AML-193 (cell line): ENCODE results near the gene MANEA.
"Not testable (repeated sequence)": the region's sequence is repeated elsewhere in the genome, so short reads cannot be mapped to it uniquely, and the experiment has no call there.

Experiments used
- DNase-seq, 2 experiments: peaks; one replicate each; lab custom pipeline; 2025; lab: John Stamatoyannopoulos, UW

The MANEA gene, protein sequence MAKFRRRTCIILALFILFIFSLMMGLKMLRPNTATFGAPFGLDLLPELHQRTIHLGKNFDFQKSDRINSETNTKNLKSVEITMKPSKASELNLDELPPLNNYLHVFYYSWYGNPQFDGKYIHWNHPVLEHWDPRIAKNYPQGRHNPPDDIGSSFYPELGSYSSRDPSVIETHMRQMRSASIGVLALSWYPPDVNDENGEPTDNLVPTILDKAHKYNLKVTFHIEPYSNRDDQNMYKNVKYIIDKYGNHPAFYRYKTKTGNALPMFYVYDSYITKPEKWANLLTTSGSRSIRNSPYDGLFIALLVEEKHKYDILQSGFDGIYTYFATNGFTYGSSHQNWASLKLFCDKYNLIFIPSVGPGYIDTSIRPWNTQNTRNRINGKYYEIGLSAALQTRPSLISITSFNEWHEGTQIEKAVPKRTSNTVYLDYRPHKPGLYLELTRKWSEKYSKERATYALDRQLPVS

DNA sequence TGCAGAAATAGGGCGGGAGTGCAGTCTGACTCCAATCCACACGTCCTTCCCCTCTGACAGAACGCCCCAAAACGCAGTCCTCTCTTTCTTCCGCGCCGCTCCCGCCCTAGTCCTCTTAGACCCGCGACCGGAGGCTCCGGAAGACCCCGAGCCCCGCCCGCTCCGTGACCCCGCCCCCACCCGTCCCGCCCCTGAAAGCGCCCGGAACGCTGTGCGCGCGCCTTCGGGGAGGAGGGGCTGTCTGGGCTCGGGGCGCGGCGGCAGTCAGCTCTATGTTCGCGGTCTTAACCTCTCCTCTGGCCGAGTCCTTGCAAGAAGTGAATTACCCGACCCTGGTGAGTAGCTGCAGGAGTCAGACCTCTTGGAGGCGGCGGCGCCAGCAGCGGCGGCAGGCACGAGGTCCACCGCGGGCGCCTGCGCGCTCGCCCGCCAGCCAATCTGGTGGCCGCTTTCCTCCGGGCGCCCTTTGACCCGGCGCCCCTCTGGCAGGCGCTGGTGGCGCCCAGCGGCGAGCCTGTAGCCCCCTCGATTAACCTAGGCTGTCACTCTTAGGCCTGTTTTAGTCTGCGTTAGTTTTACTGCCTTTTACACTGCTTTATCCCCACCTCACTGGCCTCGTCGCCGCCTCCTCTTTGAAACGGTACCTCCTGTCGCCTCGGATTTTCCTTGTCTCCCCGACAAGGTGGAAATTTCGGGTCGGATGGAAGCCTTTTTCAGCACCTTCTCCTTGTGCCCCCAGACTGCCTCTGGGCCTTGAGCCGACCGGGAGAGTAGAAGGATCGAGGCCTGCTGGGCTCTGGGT, at the start of gene MANEA:
TSS of gene MANEA (plus strand) at position 232 of the 802 bp plus-strand sequence. CDS start 8,905 bp downstream, outside the sequence.
- DNase-seq: peak; percentile 95 to 96

DNA sequence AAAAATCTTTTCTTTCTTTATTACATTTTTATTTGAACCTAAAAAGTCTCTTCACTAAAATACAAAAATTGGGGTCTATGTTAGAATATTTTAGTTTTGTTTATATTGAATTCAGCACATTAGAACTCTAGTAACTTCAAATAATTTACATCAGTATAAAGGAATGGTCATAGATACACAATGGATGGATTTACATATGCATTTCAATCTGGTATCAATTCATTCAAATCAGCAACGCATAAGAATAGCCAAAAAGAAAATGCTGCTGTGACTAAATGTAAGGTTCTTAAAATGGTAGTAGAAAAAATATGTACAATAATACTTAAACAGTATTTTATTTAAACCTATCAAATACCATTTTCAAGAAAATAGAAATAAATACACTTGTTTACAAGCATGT, 47.6 kb upstream of the MANEA start:
- no peak for DNase-seq

DNA sequence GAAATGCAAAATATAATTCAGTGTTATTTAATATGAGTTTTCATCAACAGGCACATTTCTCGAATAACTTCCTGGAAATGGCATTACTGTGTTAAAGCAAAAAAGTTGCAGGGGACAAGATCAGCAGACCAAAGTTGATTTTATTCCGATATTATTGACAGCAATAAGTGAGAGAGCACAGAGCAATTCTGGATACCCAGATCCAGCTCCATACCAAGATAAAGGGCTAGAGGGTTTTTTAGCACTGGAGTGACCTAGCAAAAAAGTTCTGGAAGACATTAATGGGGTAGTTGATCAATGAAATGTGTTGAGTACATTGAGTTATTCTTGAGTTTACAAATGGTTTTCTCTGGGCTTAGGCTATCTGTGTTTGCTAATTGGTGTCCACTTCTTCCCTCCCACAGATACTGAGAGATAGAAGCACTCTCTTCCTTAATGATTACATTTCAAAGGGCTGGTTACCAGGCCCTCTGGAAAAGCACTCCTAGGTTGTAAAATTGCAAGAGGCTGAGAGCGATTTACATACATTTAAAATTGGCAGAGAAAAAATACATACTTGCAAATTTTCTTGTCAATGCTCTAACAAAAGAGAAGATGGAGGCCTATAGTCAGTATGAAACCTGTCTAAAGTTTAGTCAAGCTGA, 47.0 kb upstream of the MANEA start:
- no peak for DNase-seq

DNA sequence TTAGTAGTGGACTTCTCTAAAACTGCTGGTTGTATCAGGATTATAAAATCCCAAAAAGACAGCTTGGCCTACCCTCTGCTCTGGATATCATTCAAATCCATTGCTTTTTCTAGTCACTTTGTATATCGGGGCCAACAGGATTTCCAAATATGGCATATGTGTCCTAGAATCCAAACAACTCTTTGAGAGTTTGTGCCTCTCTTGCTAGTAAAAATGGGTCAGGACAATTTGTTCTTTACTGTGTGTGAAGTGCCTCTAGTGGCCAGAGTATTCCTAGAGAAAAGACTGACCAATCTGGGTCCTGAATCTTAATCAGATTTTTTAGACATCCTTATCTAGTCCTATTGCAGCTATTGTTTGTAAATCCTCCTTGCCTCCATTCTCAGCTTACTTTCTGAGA, 33.5 kb upstream of the MANEA start:
- no peak for DNase-seq

DNA sequence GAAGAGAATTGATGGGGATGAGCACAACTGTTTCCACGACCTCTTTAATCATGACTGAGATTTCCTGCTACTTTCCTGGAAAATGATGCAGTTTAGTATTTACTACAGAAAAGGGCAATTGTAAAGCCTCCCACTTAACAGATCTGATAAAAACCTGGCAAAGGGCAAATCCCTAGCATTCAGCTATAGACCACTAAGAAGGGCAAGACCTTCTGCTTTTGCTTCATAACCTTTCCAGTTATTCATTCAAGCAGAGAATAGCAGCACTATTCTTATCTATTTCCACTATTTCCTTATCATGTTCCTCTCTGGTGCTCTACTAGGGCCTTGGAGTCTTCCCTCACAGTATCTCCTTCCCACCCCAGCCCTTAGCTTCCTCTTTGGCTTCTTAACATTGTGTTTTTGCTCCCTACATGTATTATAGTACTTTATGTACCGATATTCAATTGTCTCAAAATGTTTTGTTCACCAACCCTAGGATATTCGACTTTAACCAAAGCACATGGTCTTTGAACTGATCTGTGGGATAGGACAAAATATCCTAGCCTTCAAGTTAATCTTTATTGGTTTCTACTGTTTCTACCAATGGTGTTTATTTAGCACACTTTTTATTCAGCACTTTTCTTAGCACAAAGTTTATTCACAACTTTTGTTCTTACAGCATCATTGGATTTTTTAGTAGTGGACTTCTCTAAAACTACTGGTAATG, 32.7 kb upstream of the MANEA start:
- no peak for DNase-seq

DNA sequence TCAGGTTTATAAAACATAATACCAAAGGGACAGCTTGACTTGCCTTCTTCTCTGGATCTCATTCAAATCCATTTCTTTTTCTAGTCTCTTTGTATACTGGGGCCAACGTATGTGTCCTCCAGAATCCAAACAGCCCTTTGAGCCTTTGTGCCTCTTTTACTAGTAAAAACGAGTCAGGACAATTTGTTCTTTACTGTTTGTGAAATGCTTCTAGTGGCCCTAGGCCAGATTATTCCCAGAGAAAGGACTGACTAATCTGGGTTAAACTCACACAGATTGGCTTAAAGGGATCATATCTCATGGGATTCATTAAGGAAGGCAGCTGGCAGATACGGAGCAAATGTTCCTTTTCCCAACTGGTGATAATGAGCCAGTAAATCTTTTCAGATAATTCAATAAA, 32.1 kb upstream of the MANEA start:
- no peak for DNase-seq

DNA sequence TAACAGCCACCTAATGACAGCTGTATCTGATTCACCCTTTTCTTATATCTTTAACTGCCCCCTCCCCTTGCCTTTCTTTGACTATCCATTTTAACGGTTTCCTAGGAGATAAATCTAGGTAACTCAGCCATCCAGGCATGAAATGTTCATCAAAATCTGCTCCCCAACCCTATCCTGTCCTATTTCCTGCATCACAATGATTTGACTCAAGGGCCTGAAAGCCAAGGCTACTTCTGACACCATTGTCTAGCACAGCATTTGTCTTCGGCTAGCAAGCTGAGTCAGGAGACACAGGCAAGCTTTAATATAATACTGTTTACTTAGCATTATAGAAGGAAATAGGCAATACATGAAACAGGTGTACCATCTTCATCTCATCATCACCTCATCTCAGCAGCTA, 31.6 kb upstream of the MANEA start:
- DNase-seq: no peak

DNA sequence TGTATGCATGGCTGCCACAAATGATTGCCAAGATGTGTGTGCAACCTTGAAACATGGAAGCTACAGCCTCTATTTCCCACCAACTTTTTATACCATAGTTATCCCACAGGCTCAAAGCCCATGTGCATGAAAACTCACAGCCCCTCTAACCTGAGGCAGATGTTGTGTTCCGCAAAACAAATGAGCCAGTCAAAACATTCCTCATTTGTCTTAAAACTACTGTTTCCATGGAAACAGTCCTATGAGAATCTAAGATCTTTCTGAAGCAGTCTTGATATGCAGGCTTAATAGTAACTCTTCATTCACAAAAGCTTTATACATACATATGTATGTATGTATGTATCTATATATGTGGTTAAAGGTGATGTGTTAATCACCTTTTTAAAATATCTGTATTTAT, 31.2 kb upstream of the MANEA start:
- DNase-seq: no peak

DNA sequence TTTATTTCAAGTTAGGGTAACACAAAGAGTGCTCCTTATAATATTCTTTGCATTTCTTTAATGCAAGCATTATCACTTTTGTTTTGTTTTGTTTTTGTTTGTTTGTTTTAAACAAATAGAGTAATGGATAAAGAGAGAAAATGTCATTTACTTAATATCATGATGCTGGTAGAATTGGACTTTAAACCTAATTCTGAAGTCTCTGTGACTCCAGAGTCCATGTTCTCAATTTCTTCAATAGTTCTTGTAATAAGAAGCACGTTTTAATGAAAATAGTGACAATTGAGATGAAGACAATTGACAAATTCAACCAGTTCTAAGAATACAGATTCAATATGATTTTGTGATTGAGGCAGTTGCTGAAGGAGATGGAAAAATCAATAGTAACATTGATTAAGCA, 30.3 kb upstream of the MANEA start:
- DNase-seq: no peak

DNA sequence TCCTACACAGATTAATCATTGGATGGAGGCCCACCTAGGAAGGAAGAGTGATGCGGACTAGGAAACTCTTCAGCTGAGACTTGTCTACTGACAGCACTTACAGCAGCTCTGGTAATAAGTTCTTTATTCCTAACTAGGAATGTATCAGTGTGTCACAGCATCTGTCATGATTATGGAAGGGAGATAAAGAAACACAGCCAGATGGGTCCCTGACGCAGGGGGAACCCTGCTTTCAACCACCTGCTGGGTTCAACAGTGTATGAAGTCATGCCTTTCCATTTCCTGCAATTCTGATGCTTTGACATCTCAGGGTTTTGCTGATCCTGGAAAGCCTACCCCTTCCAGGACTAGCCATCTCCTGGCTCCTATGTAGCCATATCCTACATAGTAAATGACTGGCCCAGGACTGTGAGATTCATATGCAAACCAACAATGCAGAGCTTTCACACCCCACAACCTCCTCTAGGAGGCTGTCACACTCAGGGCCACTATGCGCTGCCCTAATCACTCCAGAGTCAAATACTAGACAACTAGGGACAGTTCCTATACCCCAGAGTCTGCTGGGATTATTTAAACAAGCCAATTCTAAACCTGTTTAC, 29.0 kb upstream of the MANEA start:
- DNase-seq: no peak

DNA sequence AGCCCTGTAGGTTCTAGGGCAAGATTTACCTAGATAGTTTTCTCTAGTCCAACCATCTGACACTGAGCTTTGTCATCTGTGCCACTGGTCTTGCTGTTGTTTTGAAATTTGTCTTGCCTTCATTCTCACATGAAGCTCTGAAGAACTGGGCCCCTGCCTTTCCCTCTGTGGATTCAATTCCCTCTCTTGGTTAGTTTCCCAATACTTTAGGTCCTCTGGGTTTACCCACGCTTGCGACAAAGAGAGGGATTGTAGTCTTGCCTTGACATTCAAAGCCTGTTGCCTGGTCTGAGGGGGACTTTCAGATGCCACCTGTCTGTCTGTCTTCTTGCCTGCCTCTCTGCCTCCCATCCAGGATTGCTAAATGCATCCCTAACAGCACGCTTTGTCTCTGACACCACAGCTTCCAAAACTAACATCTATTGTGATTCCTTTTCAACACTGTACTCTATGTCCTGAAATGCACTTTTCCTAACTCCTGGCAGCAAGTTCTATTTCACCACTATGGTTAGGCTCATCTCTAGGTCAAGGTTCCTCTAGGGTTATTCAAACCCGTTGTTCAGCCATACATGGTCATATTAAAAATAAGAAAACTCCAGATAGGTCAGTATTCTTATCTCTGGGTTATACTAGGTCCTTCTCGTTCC, 25.5 kb upstream of the MANEA start:
- DNase-seq: no peak

DNA sequence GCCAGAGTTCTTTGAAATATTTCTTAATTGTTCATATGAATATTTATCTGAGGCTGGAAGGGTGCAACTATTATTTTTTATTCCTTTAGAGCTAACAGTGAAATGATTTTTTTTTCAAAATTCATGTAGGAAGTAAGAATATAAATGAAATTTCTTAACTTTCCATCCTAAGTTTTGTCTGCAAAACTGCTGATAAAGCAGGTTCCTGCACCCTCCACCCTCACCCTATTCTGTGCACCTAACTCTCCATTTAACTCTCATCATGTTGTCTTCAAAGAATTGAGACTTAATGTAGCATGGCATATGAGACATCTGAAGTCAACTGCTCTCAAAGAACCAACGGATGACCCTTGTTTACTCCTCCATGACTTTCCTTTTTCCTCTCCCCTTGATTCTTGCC, 23.5 kb upstream of the MANEA start:
- DNase-seq: no peak

DNA sequence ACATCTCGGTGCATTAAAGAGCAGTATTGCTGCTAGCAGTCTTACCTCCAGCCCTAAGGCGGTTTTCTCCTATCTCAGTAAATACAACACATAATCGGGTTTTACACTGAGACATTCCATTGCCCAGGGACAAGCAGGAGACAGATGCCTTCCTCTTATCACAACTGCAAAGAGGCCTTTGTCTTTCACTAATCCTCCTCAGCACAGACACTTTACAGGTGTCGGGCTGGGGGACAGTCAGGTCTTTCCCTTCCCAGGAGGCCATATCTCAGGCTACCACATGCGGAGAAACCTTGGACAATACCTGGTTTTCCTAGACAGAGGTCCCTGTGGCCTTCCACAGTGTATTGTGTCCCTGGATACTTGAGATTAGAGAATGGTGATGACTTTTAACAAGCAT, 16.4 kb upstream of the MANEA start:
- not testable (repeated sequence) for DNase-seq

DNA sequence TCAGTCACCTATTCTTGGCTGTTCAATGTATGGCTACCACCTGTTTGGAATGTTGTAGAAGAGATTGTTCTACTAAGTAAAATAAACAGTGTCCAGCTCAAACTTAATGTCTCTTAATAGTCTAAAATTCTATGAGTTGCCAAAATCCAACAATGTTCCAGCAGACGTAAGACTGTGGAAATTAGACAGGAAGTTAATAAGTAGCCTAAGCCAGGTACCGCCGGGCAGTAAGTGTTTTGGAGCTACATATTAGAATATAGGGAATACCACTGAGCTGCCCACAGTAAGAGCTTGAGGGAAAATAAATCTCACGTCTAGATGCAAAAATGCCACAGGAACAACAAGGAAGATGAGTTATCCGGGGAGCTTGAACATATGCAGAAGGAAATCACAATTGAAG, 7.8 kb upstream of the MANEA start:
- DNase-seq: no peak

DNA sequence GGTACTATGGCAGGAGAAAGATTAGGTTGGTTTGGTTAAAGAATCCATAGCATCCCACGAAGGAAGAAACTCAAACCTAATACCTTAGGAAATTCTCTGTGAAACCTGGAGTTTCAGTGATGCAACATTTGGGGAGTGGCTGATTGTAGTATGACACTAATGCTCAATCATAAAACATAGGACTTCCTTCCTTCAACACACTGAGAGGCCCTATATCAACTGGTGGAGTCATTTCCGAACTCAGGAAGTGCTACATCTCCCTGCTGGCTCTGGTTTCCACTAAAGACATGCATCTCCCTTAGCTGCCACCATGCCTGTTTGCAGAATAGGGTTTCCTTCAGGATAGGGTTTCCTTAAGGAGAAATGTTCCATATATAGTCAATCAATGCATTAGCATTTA, 5.2 kb upstream of the MANEA start:
- peak; percentile 71 to 81 for DNase-seq

DNA sequence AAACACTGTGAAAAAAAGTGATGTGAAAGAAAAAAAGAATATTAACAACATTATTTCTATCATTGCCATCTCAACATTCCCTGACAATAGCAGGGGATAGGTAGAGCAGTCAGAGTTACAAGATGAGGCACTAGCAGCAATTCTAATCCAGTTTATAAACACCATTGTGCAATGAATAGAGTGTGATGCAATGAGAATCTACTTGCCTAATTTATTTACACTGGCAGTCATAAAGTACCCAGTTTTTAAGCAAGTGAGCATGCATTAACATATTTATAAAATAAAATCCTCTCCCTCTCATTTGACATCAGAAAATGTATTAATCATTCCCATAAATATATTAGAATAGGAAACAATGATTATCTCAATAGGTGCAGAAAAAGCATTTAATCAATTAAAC, 2.5 kb upstream of the MANEA start:
- DNase-seq: peak; percentile 71 to 84

DNA sequence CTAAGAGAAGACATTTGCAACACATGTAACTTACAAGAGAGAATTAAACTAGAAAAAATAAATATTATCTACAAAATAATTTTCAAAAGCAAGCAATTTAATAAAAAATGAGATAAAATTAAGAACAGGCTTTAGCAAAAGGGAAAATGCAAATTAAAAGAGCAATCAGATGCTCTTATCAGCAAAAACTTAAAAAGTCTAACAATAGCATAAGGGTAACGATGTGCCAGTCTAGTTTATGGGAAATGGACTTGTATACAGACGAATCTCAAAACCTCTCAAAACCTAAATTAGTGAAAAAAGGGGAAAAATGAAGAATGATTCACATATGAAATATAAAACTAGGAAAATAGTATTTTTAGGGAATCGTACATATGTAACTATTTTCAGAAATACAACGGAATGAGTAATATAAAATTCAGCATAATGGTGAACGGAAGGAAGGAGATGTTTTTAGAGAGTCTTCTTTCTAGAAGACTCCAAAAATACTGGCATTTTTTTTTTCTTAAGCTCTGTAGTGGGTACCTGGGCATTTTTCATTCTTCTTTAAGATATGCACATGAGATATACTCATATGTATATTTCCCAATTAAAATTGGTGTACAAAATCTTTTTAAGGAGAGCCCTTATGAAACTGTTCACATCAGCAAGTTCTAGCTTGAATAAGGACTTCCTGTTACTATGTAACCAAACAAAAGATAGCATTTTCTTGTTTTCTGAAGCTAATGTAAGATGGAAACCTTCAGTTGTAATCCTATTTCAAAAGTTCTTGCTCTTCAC, 927 bp upstream of the MANEA start:
- peak; percentile 42 to 60 for DNase-seq

DNA sequence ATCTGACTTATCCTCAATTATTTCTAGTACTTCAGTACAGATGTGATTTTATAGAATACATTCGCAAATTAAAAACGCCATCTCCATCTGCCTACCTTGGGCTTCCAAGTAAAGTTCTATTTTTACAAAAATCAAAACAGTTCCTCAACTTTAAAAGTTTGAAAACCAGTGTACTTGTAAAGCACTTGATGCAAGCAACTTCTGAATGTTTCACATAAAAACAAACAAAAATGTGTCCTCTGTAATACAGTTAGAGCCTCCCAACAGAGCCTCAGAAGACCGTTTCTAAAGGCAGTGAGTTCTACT, 384 bp upstream of the MANEA start:
- DNase-seq: no peak

DNA sequence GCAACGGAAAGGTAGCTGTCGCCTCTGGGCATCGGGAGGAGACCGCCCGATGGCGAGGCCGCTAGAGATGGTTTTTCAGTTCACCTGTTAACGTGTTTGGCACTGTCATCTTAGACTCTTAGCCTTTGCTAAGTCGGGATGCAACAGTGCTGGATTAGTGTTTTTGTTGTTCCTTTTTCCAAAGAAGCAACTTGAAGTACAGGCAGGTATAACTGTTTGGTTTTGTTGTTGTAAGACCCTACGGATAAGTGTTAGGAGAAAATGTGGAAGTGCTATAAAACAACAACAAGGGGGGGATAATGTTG, 723 bp downstream of the MANEA start:
- no peak for DNase-seq

DNA sequence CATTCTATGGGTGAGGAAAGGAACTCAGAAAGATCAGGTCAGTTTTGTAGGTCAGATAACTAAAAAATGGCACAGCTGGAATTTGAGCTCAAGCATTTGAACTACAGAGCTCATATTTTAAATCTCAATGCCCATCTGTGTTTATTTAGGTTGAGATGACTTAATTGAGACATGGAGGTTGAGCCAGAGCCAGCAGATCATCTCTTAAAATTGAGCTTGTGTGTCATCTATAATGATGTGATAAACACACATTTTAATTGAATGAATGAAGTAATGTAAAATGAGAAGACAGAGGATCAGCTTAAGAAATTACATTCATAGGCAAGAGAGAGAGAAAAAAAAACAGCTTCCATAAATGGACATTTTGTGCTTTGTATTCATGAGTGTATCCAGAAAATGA, 3.7 kb downstream of the MANEA start:
- no peak for DNase-seq

DNA sequence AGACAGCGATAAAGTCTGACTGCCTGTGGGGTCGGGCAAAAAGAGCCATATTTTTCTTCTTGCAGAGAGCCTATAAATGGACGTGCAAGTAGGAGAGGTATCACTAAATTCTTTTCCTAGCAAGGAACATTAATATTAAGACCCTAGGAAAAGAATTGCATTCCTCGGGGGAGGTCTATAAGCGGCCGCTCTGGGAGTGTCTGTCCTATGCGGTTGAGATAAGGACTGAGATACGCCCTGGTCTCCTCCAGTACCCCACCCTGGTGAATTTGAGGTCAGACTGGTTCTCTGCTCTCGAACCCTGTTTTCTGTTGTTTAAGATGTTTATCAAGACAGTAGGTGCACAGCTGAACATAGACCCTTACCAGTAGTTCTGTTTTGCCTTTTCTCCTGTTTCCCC, 6.9 kb downstream of the MANEA start:
- DNase-seq: not testable (repeated sequence)
